CD14-positive monocyte (primary cell): Measurements from ENCODE around the gene ST3GAL5. TPM values are rescaled to one million over a fixed set of nuclear protein-coding genes. Genes with fewer than 3 reads are reported as not detected.

Experiments
- DNase-seq, 3 donors: peaks; one replicate each; pipeline ENCODE4 v3.0.0-alpha.2; 2011 to 2022
- H2AFZ ChIP-seq: 2 replicates; pipeline ENCODE4 v1.6.0; 2012; ENCODE audit warnings: mild to moderate bottlenecking, low read depth, low read length, inconsistent platforms; ENCODE audit not compliant: insufficient read depth, poor library complexity, severe bottlenecking
- H3K27ac ChIP-seq, 2 donors: 1 replicate in 1 of 2; 2 replicates in 1 of 2; pipeline ENCODE4 v1.5.1; 2012 to 2013; ENCODE audit warnings: low read length in 2 of 2, control low read depth in 1 of 2, inconsistent platforms in 1 of 2, low read depth in 1 of 2, mild to moderate bottlenecking in 1 of 2
- H3K27me3 ChIP-seq, 2 donors: one replicate each; pipeline versions ENCODE4 v1.6.0 to v1.6.1; 2011 to 2013; ENCODE audit warnings: low read length in 2 of 2; ENCODE audit not compliant: control insufficient read depth in 2 of 2, insufficient read depth in 2 of 2
- H3K36me3 ChIP-seq, 2 donors: replicated peaks in 1 of 2; 1 replicate in 1 of 2; 2 replicates in 1 of 2; pipeline versions ENCODE4 v1.5.1 to v1.6.1; 2012 to 2013; ENCODE audit warnings: low read length in 2 of 2, control low read depth in 1 of 2, inconsistent platforms in 1 of 2, mild to moderate bottlenecking in 1 of 2; ENCODE audit not compliant: insufficient read depth in 2 of 2, control insufficient read depth in 1 of 2
- H3K4me1 ChIP-seq, 2 donors: 1 replicate in 1 of 2; 2 replicates in 1 of 2; pipeline versions ENCODE4 v1.5.1 to v1.6.1; 2012 to 2013; ENCODE audit warnings: low read length in 2 of 2, control low read depth in 1 of 2, inconsistent platforms in 1 of 2, mild to moderate bottlenecking in 1 of 2, moderate library complexity in 1 of 2; ENCODE audit not compliant: insufficient read depth in 2 of 2, control insufficient read depth in 1 of 2
- H3K4me2 ChIP-seq: replicated peaks from 2 replicates; pipeline ENCODE3; 2012; ENCODE audit warnings: low read length, moderate library complexity, mild to moderate bottlenecking; ENCODE audit not compliant: poor library complexity, severe bottlenecking; ENCODE audit errors: extremely low read depth
- H3K4me3 ChIP-seq, 3 experiments: fragments of 200-600 bp in 1 of 3; sonication (generic) in 1 of 3; replicated peaks in 1 of 3; 1 replicate in 2 of 3; 2 replicates in 1 of 3; pipeline ENCODE4 v1.5.1; 2011 to 2013; ENCODE audit warnings: low read length in 3 of 3, mild to moderate bottlenecking in 3 of 3, control low read depth in 2 of 3, low read depth in 2 of 3, inconsistent platforms in 1 of 3, moderate library complexity in 1 of 3
- H3K79me2 ChIP-seq: 2 replicates; pipeline ENCODE4 v1.6.0; 2012; ENCODE audit warnings: mild to moderate bottlenecking, control low read depth, inconsistent platforms, low read length, moderate library complexity; ENCODE audit not compliant: insufficient read depth
- H3K9ac ChIP-seq: 2 replicates; pipeline ENCODE4 v1.6.0; 2017; ENCODE audit warnings: low read length, mild to moderate bottlenecking; ENCODE audit not compliant: insufficient read depth, poor library complexity, severe bottlenecking
- H3K9me3 ChIP-seq, 2 donors: replicated peaks in 1 of 2; 1 replicate in 1 of 2; 2 replicates in 1 of 2; pipeline versions ENCODE4 v1.5.1 to v1.6.1; 2012 to 2013; ENCODE audit warnings: low read length in 2 of 2, control low read depth in 1 of 2; ENCODE audit not compliant: control insufficient read depth in 1 of 2, insufficient read depth in 1 of 2
- H4K20me1 ChIP-seq: 2 replicates; pipeline ENCODE4 v1.6.0; 2012; ENCODE audit warnings: mild to moderate bottlenecking, low read length, control low read depth, moderate library complexity; ENCODE audit not compliant: insufficient read depth
- H3K27ac Mint-ChIP-seq, 7 donors: one replicate each; pipeline ENCODE4 v1.8.0; 2020; ENCODE audit warnings: mild to moderate bottlenecking in 7 of 7, mixed read lengths in 7 of 7, moderate library complexity in 6 of 7, inconsistent platforms in 2 of 7
- H3K27me3 Mint-ChIP-seq, 3 donors: one replicate each; pipeline ENCODE4 v1.8.0; 2021 to 2022; ENCODE audit warnings: low read depth in 3 of 3, mild to moderate bottlenecking in 3 of 3, mixed read lengths in 3 of 3, moderate library complexity in 3 of 3, inconsistent platforms in 1 of 3
- H3K36me3 Mint-ChIP-seq, 2 donors: one replicate each; pipeline ENCODE4 v1.8.0; 2020; ENCODE audit warnings: mixed read lengths in 2 of 2, inconsistent platforms in 1 of 2, mild to moderate bottlenecking in 1 of 2
- H3K4me1 Mint-ChIP-seq: one replicate; pipeline ENCODE4 v1.8.0; 2020; ENCODE audit warnings: mild to moderate bottlenecking, mixed read lengths
- H3K4me3 Mint-ChIP-seq, 2 donors: one replicate each; pipeline ENCODE4 v1.8.0; 2020; ENCODE audit warnings: mild to moderate bottlenecking in 2 of 2, mixed read lengths in 2 of 2, moderate library complexity in 1 of 2
- H3K9me3 Mint-ChIP-seq, 7 donors: one replicate each; pipeline ENCODE4 v1.8.0; 2020 to 2022; ENCODE audit warnings: mixed read lengths in 7 of 7, mild to moderate bottlenecking in 6 of 7, moderate library complexity in 6 of 7, inconsistent platforms in 2 of 7
- CTCF ChIP-seq: fragments of 200-600 bp; IDR thresholded peaks from one replicate; pipeline ENCODE4 v1.8.0; 2022; ENCODE audit warnings: antibody characterized with exemption, mild to moderate bottlenecking
- WGBS: methylation state at CpG from one replicate; pipeline ENCODE4 v1.1.5; 2013; ENCODE audit warnings: missing lambda C conversion rate; ENCODE audit not compliant: insufficient coverage; 5-methylcytosine and 5-hydroxymethylcytosine counted together
- intact Hi-C, 2 donors: fragments of 100-400 bp; cut with micrococcal nuclease; formaldehyde crosslinking; loops; one replicate each; pipeline versions ENCODE4 v1.15.0 to v1.15.1; 2023
- polyA plus RNA-seq, 3 donors: library from polyadenylated mRNA; depleted of rRNA in 1 of 3; unstranded in 2 of 3; stranded (reverse) in 1 of 3; fragments of 300-500 nt in 2 of 3; fragments of >200 nt in 1 of 3; fragmentation: Illumina TruSeq in 2 of 3; gene quantifications; 1 replicate in 2 of 3; 2 replicates in 1 of 3; pipeline ENCODE4 v1.2.3, GENCODE V29; 2012 to 2021

Gene ST3GAL5
- polyA plus RNA-seq, 3 donors: 14.0 to 51.2 (median 19.5) TPM

DNA sequence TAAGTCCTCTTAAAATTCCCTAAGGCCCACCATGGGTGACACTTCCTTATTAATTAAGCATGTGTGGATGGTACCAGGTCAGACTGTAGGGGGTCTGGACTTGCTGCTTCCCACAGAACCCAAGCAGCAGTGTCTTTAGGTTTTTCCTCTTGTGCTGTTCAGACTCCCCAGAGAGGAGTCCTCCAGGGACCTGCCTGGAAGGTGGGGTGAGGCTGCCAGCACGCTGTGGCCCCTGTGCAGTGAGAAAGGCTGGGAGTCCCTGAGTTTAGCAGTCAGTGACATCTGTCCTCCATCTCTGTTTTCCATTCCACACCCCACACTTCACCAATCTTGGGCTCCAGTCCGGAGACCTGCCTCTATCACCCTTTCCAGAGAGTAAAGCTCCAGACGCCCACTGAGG, 18.0 kb upstream of the ST3GAL5 start:
- H3K4me1 ChIP-seq: peaks cover 7 to 10% of the 10 kb centered on the region in 2 donors
- peaks cover 0 to 5% of the 10 kb centered on the region in 2 donors for H3K36me3 ChIP-seq
- no peak overlapping the region for H3K9ac ChIP-seq
- H3K4me1 Mint-ChIP-seq: peaks cover 11% of the 10 kb centered on the region
- DNase-seq: no peak
- no peak overlapping the region for H3K27ac ChIP-seq
- no peaks in the 10 kb centered on the region for H3K9me3 ChIP-seq
- H3K27me3 ChIP-seq: no peaks in the 10 kb centered on the region
- no peak for TF ChIP-seq CTCF
- H3K27ac Mint-ChIP-seq: peak overlapping the region in 1 of 7 donors; percentile 3
- WGBS: no CpG with 5 or more reads among the region's 3 CpGs
- H3K4me2 ChIP-seq: no peak overlapping the region
- H2AFZ ChIP-seq: no peak overlapping the region
- intact Hi-C loops: no loop called here
- H3K9me3 Mint-ChIP-seq: peaks cover 0 to 5% (median 0%) of the 10 kb centered on the region in 7 donors
- H3K4me3 Mint-ChIP-seq: no peak overlapping the region
- peaks cover 11 to 18% of the 10 kb centered on the region in 2 donors for H3K36me3 Mint-ChIP-seq
- peaks cover 7 to 8% (median 7%) of the 10 kb centered on the region in 3 donors for H3K27me3 Mint-ChIP-seq
- H4K20me1 ChIP-seq: no peaks in the 10 kb centered on the region
- no peak overlapping the region for H3K4me3 ChIP-seq
- H3K79me2 ChIP-seq: no peaks in the 10 kb centered on the region

DNA sequence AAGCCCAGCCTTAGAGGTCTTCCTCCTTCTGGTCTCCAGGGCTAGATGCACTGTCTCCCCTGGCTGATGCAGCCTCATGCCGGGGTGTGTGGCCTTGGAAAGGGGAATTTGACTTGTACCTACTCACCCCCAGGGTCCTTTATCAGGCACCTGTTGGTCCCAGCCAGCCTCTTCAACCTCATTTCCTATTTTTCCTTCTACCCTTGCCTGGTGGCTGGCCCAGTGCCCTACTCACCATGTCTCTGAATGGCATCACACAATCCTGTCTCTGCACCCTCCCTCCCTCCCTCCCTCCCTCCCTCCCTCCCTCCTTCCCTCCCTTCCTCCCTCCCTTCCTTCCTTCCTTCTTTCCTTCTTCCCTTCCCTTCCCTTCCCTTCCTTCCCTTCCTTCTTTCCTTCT, 17.1 kb upstream of the ST3GAL5 start:
- Mint-ChIP-seq H3K4me3 (no peak overlapping the region), H3K27me3 (peaks cover 7 to 9% (median 8%) of the 10 kb centered on the region in 3 donors), H3K27ac (no peak overlapping the region), H3K9me3 (peaks cover 0 to 5% (median 0%) of the 10 kb centered on the region in 7 donors), H3K4me1 (peaks cover 11% of the 10 kb centered on the region), H3K36me3 (peaks cover 11 to 18% of the 10 kb centered on the region in 2 donors)
- intact Hi-C loops: no loop called here
- no peak for TF ChIP-seq CTCF
- Histone ChIP-seq H4K20me1 (no peaks in the 10 kb centered on the region), H3K4me1 (peaks cover 7 to 10% of the 10 kb centered on the region in 2 donors), H3K4me3 (no peak overlapping the region), H3K4me2 (no peak overlapping the region), H3K27ac (no peak overlapping the region), H3K9ac (no peak overlapping the region), H3K79me2 (no peaks in the 10 kb centered on the region), H3K9me3 (no peaks in the 10 kb centered on the region), H2AFZ (no peak overlapping the region), H3K36me3 (peaks cover 0 to 5% of the 10 kb centered on the region in 2 donors), H3K27me3 (no peaks in the 10 kb centered on the region)
- no peak for DNase-seq
- no CpG with 5 or more reads among the region's 1 CpG for WGBS
